Occipital lobe (tissue), 2 donors: Measurements from ENCODE around the gene SLC38A1. TPM values are rescaled to one million over a fixed set of nuclear protein-coding genes. Genes with fewer than 3 reads are reported as not detected.
"Not testable (repeated sequence)": the region's sequence is repeated elsewhere in the genome, so short reads cannot be mapped to it uniquely, and the experiment has no call there.

Source experiments
- DNase-seq: peaks from one replicate; lab custom pipeline; 2025; lab: John Stamatoyannopoulos, UW
- total RNA-seq: library from RNA; depleted of rRNA; stranded (reverse); fragments of >200 nt; gene quantifications from one replicate; pipeline ENCODE4 v1.2.3, GENCODE V29; 2014

SLC38A1 gene
- total RNA-seq, 1 donor from 2014 or later, result 310 TPM

GRCh38 chr12:46168426-46168825, 100.4 kb downstream of the SLC38A1 start:
- no peak for DNase-seq

GRCh38 chr12:46167412-46167811, 101.4 kb downstream of the SLC38A1 start:
- DNase-seq, result no peak

- DNase-seq, result no peak
Measured at GRCh38 chr12:46165191-46165590, 103.7 kb downstream of the SLC38A1 start.

DNA sequence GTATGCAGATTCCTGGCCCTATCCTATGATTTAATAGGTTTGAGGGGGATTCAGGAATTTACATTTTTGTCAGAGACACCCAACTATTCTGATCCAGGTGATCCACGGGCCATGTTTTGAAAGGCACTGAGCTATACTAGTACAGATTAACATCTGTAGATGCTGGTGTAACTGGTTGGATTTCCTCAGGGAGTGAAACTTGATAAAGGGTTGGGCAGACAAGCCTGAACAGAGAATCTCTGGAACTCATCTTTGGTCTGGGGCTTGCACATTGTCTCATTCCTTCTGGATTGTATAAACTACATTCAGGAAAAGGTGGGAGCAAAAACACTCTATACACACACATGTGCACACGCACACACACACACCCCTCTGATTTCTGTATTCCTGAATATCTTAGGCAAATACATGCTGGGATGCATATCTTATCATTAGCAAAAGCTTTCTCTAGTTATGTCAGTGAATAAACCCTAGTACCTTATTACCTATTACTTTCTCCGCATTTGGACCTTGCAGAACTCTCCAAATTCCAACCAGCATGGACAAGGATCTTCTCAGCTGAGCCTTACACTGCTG, 104.6 kb downstream of the SLC38A1 start:
- no peak for DNase-seq

- DNase-seq, result not testable (repeated sequence)
Measured at GRCh38 chr12:46162549-46163076, 106.2 kb downstream of the SLC38A1 start.

- DNase-seq, result no peak
Measured at GRCh38 chr12:46160981-46161690, 107.7 kb downstream of the SLC38A1 start.

GRCh38 chr12:46160101-46160980, 108.5 kb downstream of the SLC38A1 start:
- no peak for DNase-seq

DNA sequence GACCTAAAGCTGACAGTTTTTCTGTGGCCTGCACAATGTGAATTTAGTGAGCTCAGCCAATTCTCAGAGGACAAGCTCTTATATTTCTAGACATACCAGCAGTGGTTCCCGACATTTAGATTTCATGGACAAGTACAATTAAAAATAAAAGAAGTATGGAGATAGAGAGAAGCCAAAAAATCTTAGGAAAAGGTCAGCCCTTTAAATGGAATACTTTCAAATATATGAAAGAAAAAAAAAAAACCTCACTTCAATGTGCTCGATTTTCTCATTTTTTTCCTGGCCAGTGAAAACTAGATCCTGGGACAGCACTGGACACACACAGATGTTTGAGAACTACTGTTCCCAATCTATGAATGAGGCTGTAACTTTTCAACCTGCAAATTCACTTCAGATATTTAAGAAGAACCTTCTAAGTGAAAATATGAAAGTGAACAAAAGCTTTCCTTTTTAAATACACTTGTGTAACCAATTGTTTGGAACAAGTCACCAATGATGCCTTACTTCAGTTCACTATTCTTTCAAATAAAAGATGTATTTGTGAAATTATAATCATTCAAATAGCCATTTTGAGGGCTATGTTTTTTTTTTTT, 109.4 kb downstream of the SLC38A1 start:
- DNase-seq, result no peak

GRCh38 chr12:46158501-46158900, 110.3 kb downstream of the SLC38A1 start:
- DNase-seq, result no peak

DNA sequence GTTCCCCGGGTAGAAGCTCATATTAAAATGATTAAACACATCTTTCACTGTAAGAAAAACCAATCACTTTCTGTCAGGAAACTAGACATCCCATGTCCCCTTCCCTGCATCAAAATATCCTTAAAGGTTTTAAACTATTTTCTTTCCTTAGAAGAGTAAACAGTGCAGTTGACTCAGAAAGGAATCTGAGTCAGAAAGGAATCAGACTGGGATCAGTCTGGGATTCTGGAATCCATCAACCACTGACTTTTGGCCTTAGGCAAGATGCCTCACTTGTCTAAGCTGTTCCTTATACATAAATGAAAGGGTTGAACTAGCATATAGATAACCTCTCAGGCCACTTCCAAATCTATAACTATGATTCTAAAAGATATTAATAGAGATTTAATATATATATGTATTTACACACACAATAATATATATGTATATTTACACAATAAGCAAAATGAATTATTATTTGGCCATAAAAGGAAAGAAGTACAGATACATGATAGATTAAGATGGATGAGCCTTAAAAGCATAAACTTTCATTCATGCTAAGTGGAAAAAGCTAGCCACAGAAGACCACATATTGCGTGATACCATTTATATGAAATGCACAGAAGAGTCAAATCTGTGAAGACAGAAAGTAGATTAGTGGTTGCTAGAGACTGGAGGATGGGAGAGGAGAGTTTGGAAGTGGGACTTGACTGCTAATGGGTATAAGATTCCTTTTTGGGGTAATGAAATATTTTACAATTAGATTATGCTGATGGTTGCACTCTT, 114.4 kb downstream of the SLC38A1 start:
- no peak for DNase-seq

DNA sequence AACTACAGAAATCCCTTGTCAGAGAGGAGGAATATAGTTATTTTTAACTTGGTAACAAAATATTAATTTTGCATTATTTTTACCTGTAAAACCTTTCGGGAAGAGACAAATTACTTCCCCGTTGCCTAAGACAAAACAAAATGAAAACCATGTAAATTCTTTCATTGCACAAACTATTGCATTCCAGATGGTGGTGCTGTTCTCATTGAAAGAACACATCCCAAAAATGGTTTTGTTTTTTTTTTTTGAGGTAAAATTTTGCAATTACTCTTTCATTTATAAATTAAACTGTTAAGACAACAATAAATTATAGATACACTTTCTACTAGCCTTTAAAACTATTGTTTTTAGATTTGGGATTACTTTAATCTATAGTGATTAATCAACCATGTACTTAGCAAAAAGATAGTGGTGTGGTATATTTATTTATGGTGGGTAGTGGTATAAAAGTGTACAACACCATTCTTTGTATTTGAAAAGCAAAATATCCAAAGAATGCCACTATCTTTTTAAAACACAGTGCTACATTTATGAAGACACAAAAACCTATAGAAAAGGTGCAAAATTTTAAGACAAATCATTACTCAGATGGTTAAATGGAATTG, 115.5 kb downstream of the SLC38A1 start:
- no peak for DNase-seq

DNA sequence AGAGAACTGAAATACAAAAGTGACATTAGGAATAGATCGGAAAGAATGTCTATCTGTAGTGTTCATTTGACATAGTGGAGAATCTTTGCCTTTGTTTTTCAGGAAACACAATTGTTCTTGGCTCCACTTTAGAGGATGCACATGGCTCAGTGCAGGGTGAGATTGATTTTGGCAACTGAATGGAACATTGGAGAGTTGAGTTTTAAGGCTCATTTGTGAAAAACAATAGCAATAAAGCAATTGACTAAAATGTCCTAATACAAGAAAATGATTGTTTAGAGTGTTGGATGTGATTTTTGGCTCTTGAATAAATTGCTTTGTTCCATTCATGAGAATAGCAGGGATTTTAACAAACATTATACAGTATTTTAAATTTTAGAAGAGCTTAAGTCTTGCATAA, 116.4 kb downstream of the SLC38A1 start:
- no peak for DNase-seq

DNA sequence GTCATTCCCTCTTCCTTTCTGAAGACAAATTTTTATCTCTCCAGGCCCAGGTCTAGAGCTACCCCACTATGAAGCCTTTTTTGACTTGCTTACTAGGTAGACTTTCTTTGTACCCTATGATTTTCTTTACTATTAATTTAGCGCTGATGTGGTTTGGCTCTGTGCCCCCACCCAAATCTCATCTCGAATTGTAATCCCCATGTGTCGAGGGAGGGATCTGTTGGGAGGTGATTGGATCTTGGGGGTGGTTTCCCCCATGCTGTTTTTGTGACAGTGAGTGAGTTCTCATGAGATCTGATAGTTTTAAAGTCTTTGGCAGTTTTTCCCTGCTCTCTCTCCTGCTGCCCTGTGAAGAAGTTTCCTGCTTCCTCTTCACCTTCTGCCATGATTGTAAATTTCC, 118.1 kb downstream of the SLC38A1 start:
- no peak for DNase-seq

DNA sequence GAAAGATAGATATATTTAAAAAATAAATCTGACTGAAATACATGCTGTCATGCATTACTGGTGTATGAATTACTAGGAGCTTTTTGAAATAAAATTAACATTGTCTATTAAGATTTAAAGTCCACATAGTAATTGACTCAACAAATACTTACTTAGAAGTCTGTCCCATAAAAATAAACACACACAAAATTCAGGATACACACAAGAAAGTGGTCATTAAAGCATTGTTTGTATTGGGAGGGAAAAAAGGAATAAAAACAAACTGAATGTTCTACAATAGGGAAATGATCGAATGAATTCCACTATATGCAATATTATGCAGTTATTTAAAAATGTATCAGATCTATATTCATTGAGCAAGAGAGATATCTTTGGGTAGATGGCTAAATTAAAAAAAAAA, 118.9 kb downstream of the SLC38A1 start:
- DNase-seq, result no peak

- DNase-seq, result no peak
Measured at GRCh38 chr12:46149079-46149464, 119.8 kb downstream of the SLC38A1 start.

- DNase-seq, result no peak
Measured at GRCh38 chr12:46148327-46149078, 120.3 kb downstream of the SLC38A1 start.

GRCh38 chr12:46147144-46147543, 121.7 kb downstream of the SLC38A1 start:
- no peak for DNase-seq

DNA sequence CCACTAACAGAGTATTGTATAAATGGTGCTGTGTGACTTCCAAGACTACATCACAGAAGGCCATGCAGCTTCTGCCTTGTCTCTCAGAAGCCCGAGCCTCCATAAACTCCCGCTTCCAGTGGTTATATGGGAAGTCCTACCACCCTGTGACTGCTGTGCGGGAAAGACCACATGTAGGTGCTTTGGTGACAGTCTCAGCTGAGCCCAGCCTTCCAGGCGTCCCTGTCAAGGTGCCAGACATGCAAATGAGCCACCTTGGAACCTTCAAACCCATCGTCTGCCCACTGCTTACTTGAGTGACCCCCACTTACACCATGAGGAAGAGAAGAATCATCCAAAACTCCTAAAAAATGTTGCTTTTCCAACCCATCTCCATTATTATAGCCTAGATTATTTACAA, 123.0 kb downstream of the SLC38A1 start:
- no peak for DNase-seq

DNA sequence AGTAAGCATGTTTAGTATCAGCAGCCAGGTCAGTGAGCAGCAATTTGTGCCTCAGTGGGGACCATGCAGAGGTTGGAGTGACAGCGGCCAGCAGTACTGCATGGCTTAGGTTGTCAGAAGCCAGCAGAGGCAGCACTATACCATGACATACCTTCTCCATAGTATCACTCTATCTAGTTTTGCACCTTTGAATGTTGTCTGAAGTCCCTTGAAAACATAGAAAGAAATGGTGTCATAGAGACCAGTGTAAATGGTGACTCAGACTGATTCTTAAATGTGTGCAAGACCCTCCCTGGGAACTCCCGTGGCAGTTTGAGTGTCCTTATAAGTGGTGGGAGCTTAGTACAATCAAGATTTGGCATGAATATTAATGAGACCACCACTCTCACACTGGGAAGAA, 124.4 kb downstream of the SLC38A1 start:
- DNase-seq, result no peak

DNA sequence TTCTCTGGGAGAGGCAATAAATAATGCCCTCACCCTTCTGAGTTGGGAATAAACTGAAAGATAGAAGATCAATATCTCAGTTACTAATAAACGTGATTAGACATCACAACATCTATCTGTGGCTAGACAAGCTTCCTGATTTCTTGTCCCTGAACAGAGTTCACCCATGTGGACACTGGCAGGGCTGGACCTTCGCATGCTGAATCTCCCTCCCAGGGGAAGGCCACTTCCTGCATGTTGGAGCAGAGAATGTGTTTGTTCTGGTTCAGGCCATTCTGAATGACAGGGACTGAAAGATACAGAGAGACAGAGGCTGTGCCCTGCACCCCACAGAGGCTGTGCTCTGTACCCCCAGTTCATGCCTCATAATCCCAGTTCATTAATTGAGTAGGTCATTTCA, 132.6 kb downstream of the SLC38A1 start:
- no peak for DNase-seq
